HG03025 (cell line): Measurements from ENCODE around the gene SLC16A12.
"Not testable (repeated sequence)": the region's sequence is repeated elsewhere in the genome, so short reads cannot be mapped to it uniquely, and the experiment has no call there.

Source experiments
- ATAC-seq: cut with Tn5 transposase; IDR thresholded peaks from one replicate; pipeline ENCODE4 v1.9.1; 2021; ENCODE audit warnings: mild to moderate bottlenecking, moderate library complexity; ENCODE audit not compliant: unreplicated experiment, low FRiP score

The SLC16A12 gene

DNA sequence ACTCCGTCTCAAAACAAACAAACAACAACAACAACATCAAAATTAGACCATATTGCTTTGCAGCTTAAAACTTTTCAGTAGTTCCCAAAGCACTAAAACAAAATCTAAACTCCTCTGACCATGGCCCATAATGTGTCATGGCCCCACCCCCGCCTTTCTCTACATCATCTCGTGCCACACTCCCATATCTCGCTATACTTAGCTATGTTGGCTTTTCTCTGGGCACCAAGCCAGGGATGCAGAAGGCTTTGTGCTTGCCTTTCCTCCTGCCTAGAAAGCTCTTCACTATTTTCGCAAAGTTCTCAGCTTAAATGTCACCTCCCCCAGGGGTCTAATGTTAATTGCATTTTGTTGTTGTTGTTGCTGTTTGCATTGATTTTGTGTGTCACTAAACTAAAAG, 15.1 kb upstream of the SLC16A12 start:
- no peak for ATAC-seq

DNA sequence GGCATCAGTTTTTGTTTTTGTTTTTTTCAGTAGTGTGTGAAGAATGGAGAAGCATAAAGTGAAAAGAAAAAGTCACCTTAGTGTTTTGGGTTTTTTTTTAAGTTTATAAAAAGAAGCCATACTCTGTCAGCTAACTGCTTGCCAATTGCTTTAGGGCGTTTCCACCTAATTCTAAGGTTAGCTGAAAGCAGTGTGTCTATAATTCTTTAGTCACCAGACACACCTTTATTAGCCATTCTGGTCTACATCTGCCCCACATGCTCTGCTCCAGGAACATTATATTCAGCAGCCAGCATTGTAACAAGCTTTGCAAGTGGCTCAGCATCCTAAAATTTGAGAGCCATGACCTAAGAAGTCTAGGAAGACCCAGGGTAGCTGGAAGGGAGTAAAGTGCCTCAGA, 14.1 kb upstream of the SLC16A12 start:
- ATAC-seq, result no peak

DNA sequence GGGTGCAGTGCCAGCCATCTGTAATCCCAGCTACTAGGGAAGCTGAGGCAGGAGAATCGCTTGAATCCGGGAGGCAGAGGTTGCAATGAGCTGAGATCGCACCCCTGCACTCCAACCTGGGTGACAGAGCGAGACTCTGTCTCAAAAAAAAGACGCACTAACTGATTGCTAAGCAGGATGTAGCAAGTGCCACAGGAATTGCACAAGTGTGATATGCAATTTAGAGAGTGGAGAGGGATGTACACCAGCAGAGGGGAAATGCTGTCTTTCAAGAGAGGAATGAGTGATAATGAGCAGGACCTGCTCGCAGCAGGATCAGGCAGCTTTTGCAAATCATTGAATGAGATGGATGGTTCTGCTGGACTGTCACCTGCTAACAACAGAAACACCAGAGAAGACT, 13.3 kb upstream of the SLC16A12 start:
- ATAC-seq, result no peak

DNA sequence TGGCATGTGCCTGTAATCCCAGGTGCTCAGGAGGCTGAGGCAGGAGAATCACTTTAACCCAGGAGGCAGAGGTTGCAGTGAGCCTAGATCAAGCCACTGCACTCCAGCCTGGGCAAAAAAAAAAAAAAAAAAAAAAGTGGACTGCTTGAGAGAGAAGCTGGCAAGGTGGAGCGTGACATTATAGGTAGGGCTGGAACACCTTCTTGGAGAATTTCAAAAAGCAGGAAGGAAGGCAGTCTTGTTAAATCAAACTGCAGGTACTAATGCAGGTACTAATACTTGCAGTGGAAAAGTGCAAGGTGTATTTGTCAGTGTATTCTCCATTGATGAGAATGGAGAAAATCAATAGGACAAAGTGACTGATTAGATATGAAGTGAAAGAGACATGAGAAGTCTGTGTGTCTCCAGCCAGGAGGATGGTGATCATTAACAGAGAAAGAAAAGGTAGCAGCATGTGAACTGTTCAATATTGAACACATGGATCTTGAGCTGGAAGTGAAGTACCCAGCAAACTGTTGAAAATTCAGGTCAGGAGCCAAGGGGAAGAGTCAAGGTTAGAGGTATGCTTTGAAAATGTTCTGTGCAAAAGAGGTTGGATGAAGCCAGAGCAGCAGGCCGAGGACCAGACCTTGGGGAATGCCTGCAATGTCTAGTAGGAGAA, 12.6 kb upstream of the SLC16A12 start:
- no peak for ATAC-seq

DNA sequence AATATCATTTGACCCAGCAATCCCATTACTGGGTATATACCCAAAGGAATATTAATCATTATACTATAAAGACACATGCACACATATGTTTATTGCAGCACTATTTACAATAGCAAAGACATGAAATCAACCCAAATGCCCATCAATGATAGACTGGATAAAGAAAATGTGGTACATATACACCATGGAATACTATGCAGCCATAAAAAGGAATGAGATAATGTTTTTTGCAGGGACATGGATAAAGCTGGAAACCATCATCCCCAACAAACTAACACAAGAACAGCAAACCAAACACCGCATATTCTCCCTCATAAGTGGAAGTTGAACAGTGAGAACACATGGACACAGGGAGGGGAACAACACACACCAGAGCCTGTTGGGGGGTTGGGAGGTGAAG, 11.3 kb upstream of the SLC16A12 start:
- ATAC-seq, result not testable (repeated sequence)

DNA sequence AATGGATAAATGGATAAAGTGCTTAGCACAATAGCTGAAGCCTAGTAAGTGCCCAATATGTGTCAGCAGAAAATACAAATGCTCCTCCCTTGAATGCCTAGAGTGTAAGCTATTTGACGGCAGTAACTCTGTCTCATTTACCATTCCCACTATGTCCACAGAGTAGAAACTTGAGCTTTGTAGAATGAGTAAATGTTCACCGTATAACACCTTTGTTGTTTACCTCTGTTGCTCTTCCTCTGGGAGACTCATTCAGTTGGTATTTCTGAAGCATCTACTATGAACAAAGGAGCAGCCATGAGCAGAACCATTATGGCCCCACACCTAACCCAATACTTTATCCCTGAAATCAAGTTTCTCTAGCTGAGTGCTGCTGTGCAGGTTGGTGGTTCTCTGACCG, 8.4 kb upstream of the SLC16A12 start:
- no peak for ATAC-seq

DNA sequence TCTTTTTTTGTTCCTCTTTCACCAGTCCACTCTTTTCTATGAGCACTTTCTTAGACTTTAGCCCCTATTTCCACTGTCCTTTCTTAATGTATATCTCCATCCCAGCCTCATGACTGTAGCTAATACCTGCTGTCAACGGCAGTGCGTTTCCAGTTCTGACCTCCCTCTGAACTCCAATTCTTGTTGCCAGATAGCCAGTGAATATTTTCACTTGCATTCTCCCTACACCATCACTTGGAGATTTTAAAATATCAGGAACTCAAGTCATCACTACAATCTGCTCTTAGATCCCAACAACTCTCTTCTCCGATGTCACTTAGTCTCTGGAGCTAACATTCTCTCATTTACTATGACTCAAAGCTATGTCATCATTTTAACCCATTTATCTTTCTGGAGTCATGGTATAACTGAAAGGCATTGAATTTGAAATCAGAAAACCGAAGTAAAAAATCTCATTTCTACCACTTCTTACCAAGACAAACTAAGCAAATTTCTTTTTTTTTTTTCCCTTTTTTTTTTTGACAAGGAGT, 5.1 kb upstream of the SLC16A12 start:
- ATAC-seq, result no peak

DNA sequence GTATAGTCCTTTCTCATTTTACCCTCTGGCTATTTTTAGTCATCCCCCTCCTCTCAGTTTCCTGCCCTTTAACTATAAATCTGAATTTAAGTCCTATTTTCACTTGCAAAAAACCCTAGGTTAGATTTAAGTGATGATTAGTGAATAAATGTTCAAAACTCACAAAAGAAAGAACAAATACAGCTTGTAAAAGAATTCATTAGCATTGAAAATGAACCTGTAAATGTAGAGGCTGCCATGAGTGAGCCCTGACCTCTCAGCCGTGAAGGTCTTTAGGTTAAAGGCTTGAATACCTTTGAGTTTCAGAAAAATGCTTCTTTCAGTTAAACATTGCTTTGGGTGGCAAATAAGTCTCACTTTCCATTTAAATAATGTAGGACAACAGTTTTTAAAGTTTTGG, 2.0 kb upstream of the SLC16A12 start:
- ATAC-seq, result no peak

DNA sequence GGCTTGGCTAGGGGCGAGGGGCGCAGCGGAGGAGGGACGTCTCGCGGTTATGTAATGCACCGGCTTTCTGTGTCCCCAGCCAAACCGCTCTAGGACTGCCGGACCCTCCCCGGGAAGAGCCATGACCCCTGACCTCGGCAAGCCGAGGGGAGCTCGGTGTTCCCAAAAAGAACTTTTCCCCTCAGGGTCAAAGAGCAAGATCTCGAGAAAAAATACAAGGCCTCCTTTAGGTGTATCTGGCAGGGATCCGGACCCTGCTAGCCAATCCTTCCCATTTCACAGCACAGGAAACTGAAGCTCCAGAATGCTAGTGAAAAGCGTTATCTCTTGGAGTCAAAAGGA, 590 bp upstream of the SLC16A12 start:
- ATAC-seq, result no peak

DNA sequence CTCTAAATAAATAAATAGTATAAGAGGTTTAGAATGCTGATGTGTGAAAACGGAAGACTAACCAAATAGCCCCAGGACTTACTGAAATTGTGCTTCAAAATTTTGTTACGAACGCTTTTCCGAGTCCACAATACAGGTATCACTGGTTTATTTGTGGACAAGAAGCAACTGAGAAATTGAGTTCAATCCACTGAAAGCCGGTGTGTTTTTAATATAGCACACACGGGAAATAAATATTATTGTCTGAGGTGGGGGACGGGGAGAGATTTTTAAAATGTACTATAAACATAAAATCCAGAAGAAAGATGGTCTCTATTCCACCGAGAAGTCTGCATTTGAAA, 598 bp downstream of the SLC16A12 start:
- no peak for ATAC-seq

DNA sequence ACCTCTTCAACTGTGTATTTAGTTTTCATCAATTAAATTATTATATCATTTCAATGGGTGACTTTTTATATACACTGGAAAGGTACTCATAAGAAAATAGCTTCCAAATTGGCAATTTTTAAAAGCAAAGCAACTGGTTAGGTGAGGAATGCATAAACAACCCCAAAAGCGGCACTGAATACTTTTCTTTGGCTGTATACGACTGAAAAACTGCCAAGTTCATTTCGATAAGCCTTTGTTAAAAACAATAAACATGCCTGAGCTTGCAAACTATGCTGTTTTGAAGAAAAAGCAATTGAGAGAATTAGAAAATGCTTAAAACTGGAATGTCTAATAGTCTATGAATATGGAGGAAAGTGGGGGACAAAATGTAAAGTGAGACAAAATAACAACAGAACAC, 2.9 kb downstream of the SLC16A12 start:
- no peak for ATAC-seq

DNA sequence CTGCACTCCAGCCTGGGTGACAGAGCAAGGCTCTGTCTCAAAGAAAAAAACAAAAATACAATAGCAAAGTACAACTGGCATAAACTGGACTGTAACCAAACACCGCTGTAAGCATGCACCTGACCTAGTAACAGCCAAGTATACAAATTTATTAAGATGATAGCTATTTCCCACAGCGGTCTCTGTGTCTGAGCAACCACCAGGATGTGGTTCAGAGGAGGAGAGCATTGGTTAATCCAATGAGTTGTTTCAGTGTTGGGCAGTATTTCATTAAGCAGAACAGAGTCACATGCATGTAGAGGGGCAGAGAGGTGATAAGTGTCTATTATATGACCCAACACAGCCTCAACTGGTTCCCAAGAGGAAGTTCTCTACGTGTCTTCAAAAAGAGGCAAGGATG, 4.0 kb downstream of the SLC16A12 start:
- ATAC-seq, result no peak

DNA sequence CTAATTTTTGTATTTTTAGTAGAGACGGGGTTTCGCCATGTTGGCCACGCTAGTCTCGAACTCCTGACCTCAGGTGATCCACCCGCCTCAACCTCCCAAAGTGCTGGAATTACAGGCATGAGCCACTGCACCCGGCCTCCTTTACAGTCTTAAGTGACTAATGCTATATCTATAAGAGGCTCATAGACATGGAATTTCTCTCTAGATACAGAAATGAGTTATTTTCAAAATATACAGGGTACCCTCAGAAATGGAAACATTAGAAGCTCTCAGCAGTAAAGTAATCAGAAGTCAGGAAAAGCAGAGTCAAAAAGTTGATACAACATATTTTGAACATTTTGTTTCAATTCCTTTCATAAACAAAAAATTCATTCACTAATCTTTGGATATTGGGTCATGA, 5.7 kb downstream of the SLC16A12 start:
- ATAC-seq, result not testable (repeated sequence)

DNA sequence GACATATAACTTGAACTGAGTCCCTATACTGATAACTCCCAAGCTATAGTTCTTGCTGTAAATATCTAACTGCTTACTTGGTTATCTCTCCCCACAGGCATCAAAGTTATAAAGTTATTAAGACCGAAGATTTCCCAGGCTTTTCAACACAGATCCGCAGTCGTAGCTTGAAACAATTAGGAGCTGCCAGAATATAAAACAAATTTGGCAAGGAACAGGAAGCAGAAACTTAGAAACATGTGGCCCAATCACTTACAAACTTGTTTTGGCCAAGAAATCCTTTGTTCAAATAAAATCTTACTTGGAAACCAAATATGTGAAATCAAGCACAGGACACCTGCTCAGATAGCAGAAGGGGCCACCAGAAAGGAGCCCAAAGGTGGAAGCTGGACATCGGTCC, 9.0 kb downstream of the SLC16A12 start:
- ATAC-seq, result no peak

DNA sequence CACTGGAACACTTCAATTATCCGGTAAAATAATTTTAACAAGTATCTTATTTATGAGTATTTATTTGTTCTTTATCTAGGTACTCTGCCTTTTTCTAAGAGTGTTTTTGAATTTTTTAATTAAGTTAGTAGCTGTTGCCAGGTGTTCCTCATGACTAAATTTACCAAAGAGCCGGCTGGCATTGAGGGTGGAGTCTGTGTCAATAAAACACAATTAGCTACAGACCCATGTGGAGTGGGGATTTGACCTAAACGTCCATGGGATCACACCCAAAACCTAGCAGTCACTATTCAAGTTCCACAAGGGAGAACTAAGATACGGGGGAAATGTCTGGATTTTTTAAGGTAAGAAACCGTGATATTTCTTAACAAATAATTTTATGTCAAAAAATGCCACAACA, 9.8 kb downstream of the SLC16A12 start:
- no peak for ATAC-seq

DNA sequence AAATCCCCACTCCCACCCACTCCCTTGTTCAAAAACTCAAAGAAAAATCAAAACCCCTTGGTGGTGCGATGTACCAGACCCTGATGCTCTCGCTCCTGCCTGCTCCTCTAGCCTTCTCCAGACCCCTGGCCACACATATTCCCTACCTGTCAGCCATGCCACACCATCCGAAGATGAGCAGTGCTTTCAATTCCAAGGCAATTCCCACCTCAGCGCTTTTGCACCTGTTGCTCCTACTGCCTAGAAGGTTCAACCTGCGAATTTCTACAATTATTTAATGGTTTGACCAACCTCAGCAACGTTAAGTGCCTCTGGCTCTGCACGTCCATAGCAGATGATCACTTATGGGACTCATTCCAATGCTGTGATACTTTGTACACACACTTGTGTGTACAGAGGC, 11.1 kb downstream of the SLC16A12 start:
- no peak for ATAC-seq

DNA sequence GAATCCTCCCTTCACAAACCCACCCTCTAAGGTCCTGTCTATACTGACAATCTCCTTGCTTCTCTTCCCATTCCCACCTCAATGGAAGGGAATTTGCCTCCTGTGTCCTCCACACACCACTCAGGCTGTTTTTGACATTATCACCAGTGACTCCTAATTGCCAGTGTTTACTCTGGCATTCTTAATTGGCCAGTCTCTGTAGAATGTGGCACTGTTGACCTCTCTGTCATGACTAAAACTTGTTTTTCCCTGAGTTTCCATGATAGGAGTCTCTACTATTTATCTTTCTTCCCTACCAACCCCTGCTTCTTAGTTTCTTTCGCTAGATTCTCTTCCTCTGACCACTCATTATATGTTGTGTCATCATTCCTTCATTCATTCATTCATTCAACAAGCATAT, 12.1 kb downstream of the SLC16A12 start:
- ATAC-seq, result no peak

DNA sequence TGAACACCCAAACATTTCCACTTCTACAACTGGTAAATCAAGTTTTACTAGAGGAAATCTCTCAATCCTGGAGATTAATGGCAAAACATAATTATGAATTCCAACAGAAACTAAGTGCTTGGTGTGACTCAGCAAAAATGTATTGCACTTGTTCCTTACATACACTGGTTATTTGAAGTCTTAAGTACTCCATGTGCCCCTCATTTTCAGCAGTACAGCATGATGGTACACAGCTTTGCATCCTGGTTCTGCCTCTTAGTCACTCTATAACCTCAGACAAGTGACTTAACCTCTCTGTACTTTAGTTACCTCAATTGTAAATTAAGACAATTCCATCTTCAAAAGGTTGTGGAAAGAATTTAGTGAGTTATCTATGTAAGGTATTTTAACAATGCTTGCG, 12.9 kb downstream of the SLC16A12 start:
- no peak for ATAC-seq

DNA sequence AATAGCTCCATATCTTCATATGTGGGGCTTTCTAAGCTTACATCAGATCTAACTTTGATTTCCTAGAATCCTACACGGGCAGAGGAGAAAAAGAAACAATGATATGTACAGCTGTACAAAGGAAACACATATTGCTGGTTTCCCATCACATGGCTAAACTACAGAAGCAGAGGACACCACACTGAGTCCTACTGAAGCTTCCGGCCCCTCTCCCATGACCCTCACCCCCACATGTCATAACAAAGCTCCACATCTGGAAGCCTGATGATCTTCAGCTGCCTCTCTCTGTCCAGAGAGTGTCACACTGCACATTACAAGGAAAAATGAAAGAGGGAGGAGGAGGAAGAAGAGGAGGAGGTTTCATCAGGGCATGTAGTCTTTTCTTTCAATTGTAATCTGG, 14.0 kb downstream of the SLC16A12 start:
- ATAC-seq, result no peak

DNA sequence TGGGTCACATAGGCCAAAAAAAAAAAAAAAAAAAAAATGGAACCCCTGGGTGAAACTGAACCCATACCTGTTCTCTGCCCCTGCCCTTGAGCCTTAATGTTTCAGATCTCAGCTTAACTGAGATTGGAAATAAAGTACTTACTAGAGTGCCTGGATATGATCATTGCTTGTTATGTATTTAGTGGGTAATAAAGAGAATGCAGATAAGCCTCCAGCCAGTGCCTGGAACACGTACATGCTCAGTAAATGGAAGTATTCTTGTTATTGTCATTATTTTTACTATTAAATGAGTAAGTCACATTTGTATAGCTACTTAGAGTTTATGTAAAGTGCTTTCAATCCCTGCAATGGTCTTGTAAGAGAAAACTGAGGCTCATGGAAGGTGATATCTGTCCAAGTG, 14.7 kb downstream of the SLC16A12 start:
- no peak for ATAC-seq

DNA sequence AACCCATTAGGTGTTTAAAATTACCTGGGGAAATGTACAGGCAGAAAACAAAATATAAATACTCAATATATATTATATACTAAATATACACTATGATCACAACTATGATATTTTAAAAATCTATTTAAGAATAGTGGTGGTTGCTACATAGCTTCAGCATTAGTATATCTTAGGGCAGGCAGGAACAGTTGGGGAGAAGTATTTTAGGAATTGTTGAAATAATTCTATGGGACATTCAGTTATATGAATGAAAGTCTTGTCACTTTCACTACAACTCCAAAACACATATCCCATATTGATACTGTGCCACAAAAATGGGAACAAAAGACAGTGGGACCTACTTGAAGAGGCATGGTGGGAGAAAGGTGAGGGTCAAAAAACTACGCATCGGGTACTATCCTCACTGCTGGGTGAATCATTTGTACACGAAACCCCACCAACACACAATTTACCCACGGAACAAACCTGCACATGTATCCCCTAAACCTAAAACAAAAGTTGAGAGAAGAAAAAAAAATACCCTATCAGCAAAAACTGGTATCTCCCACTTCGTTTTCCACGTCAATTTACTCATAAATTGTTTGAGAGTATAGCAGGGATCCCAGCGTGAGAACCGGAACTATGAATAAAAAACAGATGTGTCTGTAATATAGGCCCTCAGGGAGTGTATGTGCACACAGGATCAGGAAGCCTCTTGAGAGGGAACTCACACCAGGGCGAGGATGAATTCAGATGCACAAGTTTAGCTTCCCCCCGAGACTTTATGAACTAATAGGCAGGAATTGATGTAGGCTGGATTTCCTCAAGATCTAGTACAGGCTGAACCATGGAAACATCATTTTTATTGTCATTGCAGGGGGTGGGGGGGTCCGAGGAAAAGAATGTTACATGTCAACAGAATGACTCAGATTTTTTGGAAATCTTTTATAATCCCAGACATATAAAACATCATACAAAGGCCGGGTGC, 16.2 kb downstream of the SLC16A12 start:
- ATAC-seq, result no peak

DNA sequence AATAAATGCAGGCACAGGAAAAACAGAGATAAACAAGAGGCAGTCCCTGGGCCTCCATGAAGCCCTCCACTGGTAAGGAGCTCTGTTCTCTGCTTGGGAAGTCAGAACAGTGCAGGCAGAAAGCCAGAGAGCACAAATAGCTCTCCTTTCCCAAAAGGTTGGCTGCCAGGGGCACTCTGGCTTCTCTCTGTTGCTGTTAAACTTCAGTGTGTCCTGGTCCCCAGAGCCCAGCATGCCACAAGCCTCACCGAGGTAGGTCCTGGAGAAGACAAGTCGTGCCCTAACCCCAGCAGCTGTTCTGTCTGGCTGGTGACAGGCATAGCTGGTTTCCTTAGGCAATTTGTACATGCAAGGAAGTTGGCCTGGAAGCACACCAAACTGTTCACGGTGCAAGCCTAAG, 17.3 kb downstream of the SLC16A12 start:
- no peak for ATAC-seq
